H9 (cell line): ENCODE data around the gene KCNAB2. TPM values are rescaled to one million over a fixed set of nuclear protein-coding genes. Genes with fewer than 3 reads are reported as not detected.

Experiments
- DNase-seq: peaks from one replicate; pipeline ENCODE4 v3.0.0-alpha.2; 2017
- H2AFZ ChIP-seq: one replicate; pipeline ENCODE4 v1.6.1; 2013; ENCODE audit warnings: mild to moderate bottlenecking, low read length, control low read depth, moderate library complexity
- H2AK5ac ChIP-seq: 2 replicates; pipeline ENCODE4 v1.6.1; 2013; ENCODE audit warnings: low read length, control low read depth, mixed read lengths; ENCODE audit not compliant: insufficient read length
- H2BK120ac ChIP-seq: one replicate; pipeline ENCODE4 v1.6.1; 2013; ENCODE audit warnings: low read depth, mild to moderate bottlenecking, low read length, control low read depth, inconsistent platforms; ENCODE audit not compliant: poor library complexity, severe bottlenecking
- H2BK12ac ChIP-seq: 2 replicates; pipeline ENCODE4 v1.6.1; 2013; ENCODE audit warnings: low read length, control low read depth, mixed read lengths, low read depth; ENCODE audit not compliant: insufficient read length
- H2BK15ac ChIP-seq: 2 replicates; pipeline ENCODE4 v1.6.1; 2013; ENCODE audit warnings: low read depth, low read length, control low read depth
- H2BK20ac ChIP-seq: one replicate; pipeline ENCODE4 v1.6.1; 2013; ENCODE audit warnings: low read depth, mild to moderate bottlenecking, low read length, control low read depth, inconsistent platforms; ENCODE audit not compliant: poor library complexity, severe bottlenecking
- H2BK5ac ChIP-seq: 2 replicates; pipeline ENCODE4 v1.6.1; 2013; ENCODE audit warnings: low read length, control low read depth, mixed read lengths; ENCODE audit not compliant: insufficient read length
- H3K14ac ChIP-seq: 2 replicates; pipeline ENCODE4 v1.6.1; 2013; ENCODE audit warnings: low read length, control low read depth; ENCODE audit not compliant: insufficient read depth
- H3K18ac ChIP-seq: 2 replicates; pipeline ENCODE4 v1.6.1; 2013; ENCODE audit warnings: low read depth, mild to moderate bottlenecking, mixed read lengths, low read length, control low read depth; ENCODE audit not compliant: insufficient read length
- H3K23ac ChIP-seq: 2 replicates; pipeline ENCODE4 v1.6.1; 2013; ENCODE audit warnings: low read length, control low read depth, mixed read lengths, low read depth; ENCODE audit not compliant: insufficient read length
- H3K23me2 ChIP-seq: 2 replicates; pipeline ENCODE4 v1.6.1; 2013; ENCODE audit warnings: low read depth, mild to moderate bottlenecking, mixed read lengths, low read length, control low read depth; ENCODE audit not compliant: insufficient read length, poor library complexity, severe bottlenecking
- H3K27ac ChIP-seq: 2 replicates; pipeline ENCODE4 v1.5.1; 2013; ENCODE audit warnings: low read length, control low read depth, mixed read lengths, low read depth; ENCODE audit not compliant: insufficient read length
- H3K27me3 ChIP-seq: 2 replicates; pipeline ENCODE4 v1.6.1; 2013; ENCODE audit warnings: low read length, control low read depth, inconsistent platforms; ENCODE audit not compliant: insufficient read depth
- H3K4ac ChIP-seq: 2 replicates; pipeline ENCODE4 v1.6.1; 2013; ENCODE audit warnings: low read depth, mild to moderate bottlenecking, control low read depth, inconsistent platforms, low read length, moderate library complexity
- H3K4me1 ChIP-seq: 2 replicates; pipeline ENCODE4 v1.6.1; 2013; ENCODE audit warnings: low read length, control low read depth, inconsistent platforms; ENCODE audit not compliant: insufficient read depth
- H3K4me2 ChIP-seq: 2 replicates; pipeline ENCODE4 v1.6.1; 2013; ENCODE audit warnings: low read length, control low read depth, mixed read lengths; ENCODE audit not compliant: insufficient read length, insufficient read depth
- H3K56ac ChIP-seq: 2 replicates; pipeline ENCODE4 v1.6.1; 2013; ENCODE audit warnings: low read depth, mild to moderate bottlenecking, mixed read lengths, low read length, control low read depth; ENCODE audit not compliant: insufficient read length
- H3K79me1 ChIP-seq: 2 replicates; pipeline ENCODE4 v1.6.1; 2013; ENCODE audit warnings: low read depth, mild to moderate bottlenecking, moderate library complexity, low read length, control low read depth, inconsistent platforms; ENCODE audit not compliant: insufficient read depth, poor library complexity, severe bottlenecking
- H3K79me2 ChIP-seq: 2 replicates; pipeline ENCODE4 v1.6.1; 2013; ENCODE audit warnings: low read length, control low read depth, inconsistent platforms; ENCODE audit not compliant: insufficient read depth
- H3K9ac ChIP-seq: 2 replicates; pipeline ENCODE4 v1.6.1; 2013; ENCODE audit warnings: low read length, control low read depth, mixed read lengths; ENCODE audit not compliant: insufficient read length; ENCODE audit errors: extremely low read depth
- H3K9me3 ChIP-seq: one replicate; pipeline ENCODE4 v1.6.1; 2013; ENCODE audit warnings: low read depth, low read length, inconsistent platforms; ENCODE audit not compliant: control insufficient read depth
- H3T11ph ChIP-seq: one replicate; pipeline ENCODE4 v1.6.1; 2013; ENCODE audit warnings: mild to moderate bottlenecking, low read length, control low read depth, inconsistent platforms
- H4K20me1 ChIP-seq: one replicate; pipeline ENCODE4 v1.6.1; 2013; ENCODE audit not compliant: control insufficient read depth, insufficient read length, insufficient read depth
- H4K5ac ChIP-seq: 2 replicates; pipeline ENCODE4 v1.6.1; 2013; ENCODE audit warnings: low read depth, mild to moderate bottlenecking, mixed read lengths, low read length, control low read depth; ENCODE audit not compliant: insufficient read length
- H4K8ac ChIP-seq: replicated peaks from 2 replicates; pipeline ENCODE4 v1.6.1; 2013; ENCODE audit warnings: low read length, control low read depth, mixed read lengths, low read depth; ENCODE audit not compliant: insufficient read length
- H4K91ac ChIP-seq: 2 replicates; pipeline ENCODE4 v1.6.1; 2013; ENCODE audit warnings: low read depth, mild to moderate bottlenecking, moderate library complexity, mixed read lengths, low read length, control low read depth; ENCODE audit not compliant: insufficient read length
- H3K27ac Mint-ChIP-seq, 3 experiments: 2 replicates in 2 of 3; 3 replicates in 1 of 3; pipeline ENCODE4 v1.8.0; 2020 to 2021; ENCODE audit warnings: mixed read lengths in 3 of 3, mild to moderate bottlenecking in 1 of 3, moderate library complexity in 1 of 3
- H3K27me3 Mint-ChIP-seq: 2 replicates; pipeline ENCODE4 v1.8.0; 2021; ENCODE audit warnings: low read depth, mild to moderate bottlenecking, moderate library complexity, mixed read lengths
- H3K36me3 Mint-ChIP-seq, 3 experiments: 2 replicates in 2 of 3; 3 replicates in 1 of 3; pipeline ENCODE4 v1.8.0; 2020 to 2021; ENCODE audit warnings: low read depth in 3 of 3, mixed read lengths in 3 of 3; ENCODE audit not compliant: insufficient read depth in 1 of 3
- H3K4me1 Mint-ChIP-seq, 2 experiments: 2 replicates each; pipeline ENCODE4 v1.8.0; 2020; ENCODE audit warnings: mixed read lengths in 2 of 2
- H3K4me3 Mint-ChIP-seq, 2 experiments: 2 replicates in 1 of 2; 3 replicates in 1 of 2; pipeline ENCODE4 v1.8.0; 2020 to 2021; ENCODE audit warnings: mild to moderate bottlenecking in 2 of 2, mixed read lengths in 2 of 2, moderate library complexity in 1 of 2
- H3K9me3 Mint-ChIP-seq, 2 experiments: 2 replicates in 1 of 2; 3 replicates in 1 of 2; pipeline ENCODE4 v1.8.0; 2020; ENCODE audit warnings: mild to moderate bottlenecking in 2 of 2, mixed read lengths in 2 of 2, moderate library complexity in 1 of 2
- CTCF ChIP-seq: fragments of 200-600 bp; sonication (generic); conservative IDR thresholded peaks from 3 replicates; pipeline ENCODE4 v1.8.0; 2021; ENCODE audit warnings: antibody characterized with exemption, mild to moderate bottlenecking
- WGBS: extraction: QIAGEN DNeasy Blood & Tissue Kit; methylation state at CpG from one replicate; pipeline ENCODE4 v1.1.7; 2013; ENCODE audit warnings: missing lambda C conversion rate, low lambda C conversion rate, mixed read lengths; ENCODE audit not compliant: insufficient read length; ENCODE audit errors: extremely low coverage; 5-methylcytosine and 5-hydroxymethylcytosine counted together
- total RNA-seq: library from RNA; stranded (reverse); gene quantifications from 2 replicates; pipeline ENCODE4 v1.2.1, GENCODE V29; 2021

The KCNAB2 gene
- total RNA-seq, 1 experiment from 2014 or later: 8.3 TPM

- Histone ChIP-seq H3K4me1 (no peaks in the 10 kb centered on the region), H2BK15ac (no peak overlapping the region), H3K27ac (no peak overlapping the region), H3K23me2 (no peaks in the 10 kb centered on the region), H3K9me3 (no peaks in the 10 kb centered on the region), H4K5ac (no peak overlapping the region), H2AFZ (no peak overlapping the region), H3K56ac (no peak overlapping the region), H3K14ac (no peak overlapping the region), H3K79me1 (no peaks in the 10 kb centered on the region), H4K91ac (no peak overlapping the region), H4K20me1 (no peaks in the 10 kb centered on the region), H3T11ph (no peak overlapping the region), H3K23ac (no peak overlapping the region), H2AK5ac (no peak overlapping the region), H3K9ac (no peak overlapping the region), H3K4ac (no peak overlapping the region), H3K4me2 (no peak overlapping the region), H3K27me3 (no peaks in the 10 kb centered on the region), H2BK12ac (no peak overlapping the region), H3K18ac (no peak overlapping the region), H2BK120ac (no peak overlapping the region), H2BK5ac (no peak overlapping the region), H4K8ac (no peak overlapping the region), H3K79me2 (no peaks in the 10 kb centered on the region), H2BK20ac (no peak overlapping the region)
- Mint-ChIP-seq H3K27me3 (no peaks in the 10 kb centered on the region; the same call in none of the 2 replicates), H3K4me1 (peaks cover 14 to 29% of the 10 kb centered on the region in 2 experiments), H3K27ac (no peak overlapping the region), H3K9me3 (no peaks in the 10 kb centered on the region), H3K4me3 (no peak overlapping the region), H3K36me3 (no peaks in the 10 kb centered on the region)
- no peak for DNase-seq
- no CpG with 5 or more reads among the region's 19 CpGs for WGBS
- no peak for TF ChIP-seq CTCF
These were observed 31.8 kb downstream of the KCNAB2 start for GRCh38 chr1:6077506-6077905.
